Nephron progenitor cell (in vitro differentiated cells): ENCODE results near the gene FBF1.

ENCODE experiments used
- DNase-seq: peaks from one replicate; pipeline ENCODE4 v3.0.0; 2021
- H3K27ac Mint-ChIP-seq: 2 replicates; pipeline ENCODE4 v1.8.0; 2021; ENCODE audit warnings: mild to moderate bottlenecking, moderate library complexity, mixed read lengths
- H3K27me3 Mint-ChIP-seq: 2 replicates; pipeline ENCODE4 v1.8.0; 2021; ENCODE audit warnings: mild to moderate bottlenecking, low read depth, mixed read lengths; ENCODE audit not compliant: poor library complexity
- H3K36me3 Mint-ChIP-seq: 2 replicates; pipeline ENCODE4 v1.8.0; 2021; ENCODE audit warnings: low read depth, mixed read lengths
- H3K4me1 Mint-ChIP-seq: 2 replicates; pipeline ENCODE4 v1.8.0; 2021; ENCODE audit warnings: mixed read lengths
- H3K4me3 Mint-ChIP-seq: 2 replicates; pipeline ENCODE4 v1.8.0; 2021; ENCODE audit warnings: mild to moderate bottlenecking, moderate library complexity, mixed read lengths
- H3K9me3 Mint-ChIP-seq: 2 replicates; pipeline ENCODE4 v1.8.0; 2021; ENCODE audit warnings: mild to moderate bottlenecking, moderate library complexity, mixed read lengths
- CTCF ChIP-seq: fragments of 200-600 bp; sonication (generic); IDR thresholded peaks from 2 replicates; pipeline ENCODE4 v1.5.0; 2021; ENCODE audit warnings: antibody characterized with exemption

The FBF1 gene

GRCh38 chr17:75864448-75864871 lies 76.4 kb downstream of the FBF1 start:
- DNase-seq = no peak
- H3K4me1 Mint-ChIP-seq = peaks cover 18% of the 10 kb centered on the region
- no peaks in the 10 kb centered on the region for H3K36me3 Mint-ChIP-seq
- no peak for TF ChIP-seq CTCF
- H3K27ac Mint-ChIP-seq = no peak overlapping the region
- H3K27me3 Mint-ChIP-seq = peaks cover 7% of the 10 kb centered on the region
- no peak overlapping the region for H3K4me3 Mint-ChIP-seq
- peaks cover 4% of the 10 kb centered on the region for H3K9me3 Mint-ChIP-seq

- TF ChIP-seq CTCF = no peak
These were observed 78.9 kb downstream of the FBF1 start for GRCh38 chr17:75861927-75862317.

More at GRCh38 chr17:75861927-75862317, 78.9 kb downstream of the FBF1 start:
- H3K27me3 Mint-ChIP-seq = peaks cover 8% of the 10 kb centered on the region
- peak overlapping the region; percentile 13 for H3K27ac Mint-ChIP-seq
- no peak overlapping the region for H3K4me3 Mint-ChIP-seq
- peaks cover 4% of the 10 kb centered on the region for H3K9me3 Mint-ChIP-seq
- H3K36me3 Mint-ChIP-seq = no peaks in the 10 kb centered on the region
- H3K4me1 Mint-ChIP-seq = peaks cover 18% of the 10 kb centered on the region
- no peak for DNase-seq
